K562 (cell line): ENCODE results near the gene KCTD6. TPM values are rescaled to one million over a fixed set of nuclear protein-coding genes. Genes with fewer than 3 reads are reported as not detected.

ENCODE experiments used
- ATAC-seq: fragments of 200-7000 bp; cut with Tn5 transposase; 3 replicates; pipeline ENCODE4 v1.9.1; 2020; ENCODE audit warnings: moderate library complexity
- BruUV-seq: library from RNA; stranded (reverse); fragments of 400-500 nt; replicated peaks from 2 replicates; lab custom pipeline; 2021; lab: Mats Ljungman, UMichigan
- CTCF ChIA-PET: fragments of 300-600 bp; formaldehyde crosslinking; extraction: SDS; loops from one replicate; lab custom pipeline; 2021; ENCODE audit warnings: low intra/inter-chr PET ratio; lab: Yijun Ruan, JAX
- POLR2A ChIA-PET: fragments of 300-600, 350-650 bp; sonication (Branson Sonifier 250); formaldehyde crosslinking; extraction: SDS; loops from one replicate; lab custom pipeline; 2021; ENCODE audit warnings: antibody characterized with exemption, inconsistent platforms; lab: Yijun Ruan, JAX
- DNase-seq, 4 experiments: peaks; one replicate each; pipeline versions ENCODE4 v3.0.0 to v3.0.0-alpha.2; 2011 to 2018; ENCODE audit warnings: low spot score in 3 of 4, mixed read lengths in 3 of 4; ENCODE audit errors: extremely low read depth in 1 of 4
- FAIRE-seq: peaks from 2 replicates; lab custom pipeline; 2011; peaks lifted over from hg19 to GRCh38; lab: Jason Lieb, UNC
- H2AFZ ChIP-seq: 2 replicates; pipeline ENCODE4 v1.6.0; 2011; ENCODE audit warnings: low read depth, low read length, control low read depth, inconsistent platforms
- H3K27ac ChIP-seq: fragments of 200-600 bp; 3 replicates; pipeline ENCODE4 v1.8.0; 2011; ENCODE audit warnings: low read depth, mild to moderate bottlenecking, control low read depth, inconsistent platforms, low read length, moderate library complexity, mixed read lengths; ENCODE audit errors: extremely low read depth
- H3K27me3 ChIP-seq, 2 experiments: fragments of 300-600 bp in 1 of 2; 2 replicates in 1 of 2; 3 replicates in 1 of 2; pipeline versions ENCODE4 v1.6.0 to v1.8.0; 2011; ENCODE audit warnings: inconsistent platforms in 2 of 2, low read length in 2 of 2, mild to moderate bottlenecking in 1 of 2, mixed read lengths in 1 of 2, moderate library complexity in 1 of 2; ENCODE audit not compliant: control insufficient read depth in 2 of 2, insufficient read depth in 2 of 2
- H3K36me3 ChIP-seq: fragments of 300-600 bp; 3 replicates; pipeline ENCODE4 v1.8.0; 2011; ENCODE audit warnings: mild to moderate bottlenecking, low read length, inconsistent platforms; ENCODE audit not compliant: control insufficient read depth, insufficient read depth
- H3K4me1 ChIP-seq, 2 experiments: fragments of 200-600 bp in 1 of 2; replicated peaks in 1 of 2; 2 replicates in 1 of 2; 3 replicates in 1 of 2; pipeline versions ENCODE4 v1.5.1 to v1.8.0; 2011; ENCODE audit warnings: inconsistent platforms in 2 of 2, low read length in 2 of 2, mild to moderate bottlenecking in 1 of 2, mixed read lengths in 1 of 2, moderate library complexity in 1 of 2; ENCODE audit not compliant: control insufficient read depth in 2 of 2, insufficient read depth in 2 of 2
- H3K4me2 ChIP-seq: 2 replicates; pipeline ENCODE4 v1.6.1; 2011; ENCODE audit warnings: low read length, control low read depth, inconsistent platforms, mixed read lengths; ENCODE audit not compliant: insufficient read depth
- H3K4me3 ChIP-seq: fragments of 200-600 bp; sonication (generic), shearing (Covaris generic); 2 replicates; pipeline ENCODE4 v1.5.1; 2016; ENCODE audit warnings: control low read depth, inconsistent platforms
- H3K79me2 ChIP-seq: fragments of 200-600 bp; 3 replicates; pipeline ENCODE4 v1.8.0; 2011; ENCODE audit warnings: low read length, inconsistent platforms; ENCODE audit not compliant: control insufficient read depth, insufficient read depth
- H3K9ac ChIP-seq, 2 experiments: 2 replicates each; pipeline versions ENCODE4 v1.6.0 to v1.6.1; 2011; ENCODE audit warnings: low read depth in 2 of 2, low read length in 2 of 2, control low read depth in 1 of 2, inconsistent platforms in 1 of 2, mild to moderate bottlenecking in 1 of 2, mixed read lengths in 1 of 2; ENCODE audit not compliant: insufficient read depth in 1 of 2
- H3K9me1 ChIP-seq: one replicate; pipeline ENCODE4 v1.6.0; 2011; ENCODE audit warnings: inconsistent platforms, mild to moderate bottlenecking, low read length, moderate library complexity; ENCODE audit not compliant: control insufficient read depth, insufficient read depth
- H3K9me3 ChIP-seq: replicated peaks from 2 replicates; pipeline ENCODE4 v1.5.1; 2011; ENCODE audit warnings: low read depth, low read length, inconsistent platforms; ENCODE audit not compliant: control insufficient read depth, insufficient read depth
- H4K20me1 ChIP-seq: replicated peaks from 2 replicates; pipeline ENCODE4 v1.6.1; 2011; ENCODE audit warnings: low read length, inconsistent platforms, mixed read lengths; ENCODE audit not compliant: control insufficient read depth, insufficient read depth
- BRF1 ChIP-seq: IDR thresholded peaks from 3 replicates; pipeline ENCODE4 v1.6.1; 2011; ENCODE audit warnings: borderline replicate concordance, mild to moderate bottlenecking; ENCODE audit not compliant: insufficient read length; ENCODE audit errors: extremely low read depth
- HNRNPUL1 ChIP-seq: fragments of 200-400 bp; formaldehyde crosslinking; IDR thresholded peaks from 2 replicates; pipeline ENCODE4 v1.6.1; 2017; ENCODE audit warnings: low read length
- HSF4 ChIP-seq: fragments of 250-450 bp; sonication (Bioruptor Pico); IDR thresholded peaks from 2 replicates; pipeline ENCODE4 v2.1.2; 2022; ENCODE audit warnings: mild to moderate bottlenecking, moderate library complexity, borderline replicate concordance
- MCM3 ChIP-seq: fragments of 450-650 bp; IDR thresholded peaks from 2 replicates; pipeline ENCODE4 v1.6.1; 2016
- NELFE ChIP-seq: IDR thresholded peaks from 2 replicates; pipeline ENCODE4 v1.6.1; 2011; ENCODE audit warnings: mild to moderate bottlenecking; ENCODE audit not compliant: insufficient read depth, insufficient read length
- TAF1 ChIP-seq: IDR thresholded peaks from 2 replicates; pipeline ENCODE4 v1.6.1; 2011; ENCODE audit warnings: mild to moderate bottlenecking, low read length, moderate library complexity; ENCODE audit not compliant: insufficient read depth, control insufficient read depth, severe bottlenecking; ENCODE audit errors: extremely low read depth
- ZBTB8A ChIP-seq: fragments of 450-650 bp; IDR thresholded peaks from 2 replicates; pipeline ENCODE4 v1.6.1; 2018; ENCODE audit warnings: mild to moderate bottlenecking, moderate library complexity; ENCODE audit not compliant: partially characterized antibody
- ZNF551 ChIP-seq: fragments of 250-450 bp; sonication (Bioruptor Pico); IDR thresholded peaks from 2 replicates; pipeline ENCODE4 v1.5.0; 2021; ENCODE audit warnings: mild to moderate bottlenecking, moderate library complexity
- WGBS: fragments of 100-300 bp; shearing (Covaris generic); methylation state at CpG from one replicate; pipeline ENCODE4 v1.1.6; 2016; ENCODE audit warnings: low coverage, mixed read lengths; ENCODE audit not compliant: insufficient coverage; ENCODE audit errors: missing lambda C conversion rate; 5-methylcytosine and 5-hydroxymethylcytosine counted together
- in situ Hi-C: fragments of 300-500 bp; cut with MboI; formaldehyde crosslinking; loops from 4 replicates; pipeline ENCODE4 v1.15.0; 2018; ENCODE audit warnings: inconsistent platforms, mixed read lengths
- intact Hi-C: fragments of 100-400 bp; cut with micrococcal nuclease; formaldehyde crosslinking; loops from 2 replicates; pipeline ENCODE4 v1.14.2; 2022
- polyA plus RNA-seq, 8 experiments: library from polyadenylated mRNA; depleted of rRNA in 4 of 8; stranded (reverse) in 5 of 8; unstranded in 3 of 8; fragments of >200 nt; fragmentation: Nextera tagmentation in 2 of 8; fragmentation: Illumina TruSeq in 1 of 8; extraction: Ambion mirVana in 2 of 8; extraction: Trizol in 1 of 8; gene quantifications; 2 replicates each; pipeline versions ENCODE4 v1.2.1 to v1.2.3, GENCODE V29; 2011 to 2014; ENCODE audit warnings: inconsistent platforms in 1 of 8, missing spikeins in 1 of 8
- total RNA-seq, 7 experiments: library from RNA; depleted of rRNA in 6 of 7; stranded (reverse); fragments of >200 nt in 6 of 7; fragmentation: Illumina TruSeq in 2 of 7; extraction: Trizol in 2 of 7; gene quantifications; 2 replicates each; pipeline versions ENCODE4 v1.2.1 to v1.2.3, GENCODE V29; 2011 to 2021; ENCODE audit warnings: low replicate concordance in 1 of 7
- TF ChIP-seq, protein P1 (sequence below): IDR thresholded peaks from 2 replicates; pipeline ENCODE4 v1.6.1; 2011; ENCODE audit not compliant: insufficient read length; ENCODE audit errors: extremely low read depth
- TF ChIP-seq, protein P2 (sequence below): IDR thresholded peaks from 3 replicates; pipeline ENCODE4 v1.6.1; 2011; ENCODE audit warnings: borderline replicate concordance, mild to moderate bottlenecking; ENCODE audit not compliant: insufficient read length, insufficient read depth
- TF ChIP-seq, protein P3 (sequence below): fragments of 250-450 bp; sonication (Bioruptor Pico); IDR thresholded peaks from 2 replicates; pipeline ENCODE4 v1.8.0; 2021; ENCODE audit warnings: moderate library complexity, mild to moderate bottlenecking, inconsistent platforms
- TF ChIP-seq, protein P4 (sequence below): sonication (generic); formaldehyde crosslinking; IDR thresholded peaks from 2 replicates; pipeline ENCODE4 v1.8.1; 2023; ENCODE audit warnings: mild to moderate bottlenecking, missing genetic modification reagents
- TF ChIP-seq, protein P5 (sequence below): fragments of 250-450 bp; sonication (Bioruptor Pico); IDR thresholded peaks from 2 replicates; pipeline ENCODE4 v1.5.0; 2021; ENCODE audit warnings: mild to moderate bottlenecking, borderline replicate concordance
- TF ChIP-seq, protein P6 (sequence below): fragments of 450-650 bp; conservative IDR thresholded peaks from 2 replicates; pipeline ENCODE4 v1.6.1; 2016; ENCODE audit warnings: missing genetic modification characterization, low read depth, mild to moderate bottlenecking, missing compliant biosample characterization, moderate library complexity

KCTD6 gene
- total and polyA plus RNA-seq, 9 of the 15 experiments (the other 6 are each of a cell fraction or from before 2014, with no cell fraction given), result 2.1 to 5.9 (median 4.5) TPM

DNA sequence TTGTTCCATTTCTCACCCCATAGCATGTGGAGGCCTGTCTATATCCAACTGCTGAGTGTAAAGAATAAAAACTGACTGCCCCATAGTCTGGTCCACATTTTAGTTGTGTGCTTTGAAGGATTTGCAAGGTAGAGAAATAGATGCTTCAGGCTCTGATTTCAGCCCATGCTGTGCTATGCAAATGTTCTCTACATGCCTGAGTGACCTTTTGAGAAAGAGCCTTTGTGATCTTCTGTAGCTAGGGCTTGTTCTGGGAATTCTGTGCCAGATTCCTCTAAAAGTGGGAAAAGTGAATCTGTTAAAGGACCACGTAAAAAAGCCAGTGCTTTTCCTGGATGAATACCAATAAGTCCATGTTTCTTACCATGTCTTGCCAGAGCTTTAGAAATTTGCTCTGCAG is 5.2 kb downstream of the KCTD6 start:
- H3K4me2 ChIP-seq, result no peak overlapping the region
- ATAC-seq, result no peak
- H3K9ac ChIP-seq, result no peak overlapping the region
- no peaks in the 10 kb centered on the region for H3K27me3 ChIP-seq
- no peak overlapping the region for H3K4me3 ChIP-seq
- no peak overlapping the region for H2AFZ ChIP-seq
- H3K9me3 ChIP-seq, result no peaks in the 10 kb centered on the region
- no peaks in the 10 kb centered on the region for H3K36me3 ChIP-seq
- 33% methylated on average over 1 of the region's 1 CpG for WGBS
- ChIA-PET CTCF (no interaction called here), POLR2A (no interaction called here)
- H3K79me2 ChIP-seq, result peaks cover 17% of the 10 kb centered on the region; the same call in 2 of the 3 replicates
- DNase-seq, result no peak
- no peak overlapping the region for H3K27ac ChIP-seq
- H3K9me1 ChIP-seq, result no peaks in the 10 kb centered on the region
- H3K4me1 ChIP-seq, result peaks cover 6 to 8% of the 10 kb centered on the region in 2 experiments; a peak in 3 of 5 replicates
- intact Hi-C loops (no loop called here), in situ Hi-C loops (no loop called here)
- no peak for FAIRE-seq
- no peaks in the 10 kb centered on the region for H4K20me1 ChIP-seq
- no TSS peak for BruUV-seq
- no peak for TF ChIP-seq TAF1
- TF ChIP-seq, protein P1, sequence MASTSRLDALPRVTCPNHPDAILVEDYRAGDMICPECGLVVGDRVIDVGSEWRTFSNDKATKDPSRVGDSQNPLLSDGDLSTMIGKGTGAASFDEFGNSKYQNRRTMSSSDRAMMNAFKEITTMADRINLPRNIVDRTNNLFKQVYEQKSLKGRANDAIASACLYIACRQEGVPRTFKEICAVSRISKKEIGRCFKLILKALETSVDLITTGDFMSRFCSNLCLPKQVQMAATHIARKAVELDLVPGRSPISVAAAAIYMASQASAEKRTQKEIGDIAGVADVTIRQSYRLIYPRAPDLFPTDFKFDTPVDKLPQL, result no peak
- TF ChIP-seq, protein P2, sequence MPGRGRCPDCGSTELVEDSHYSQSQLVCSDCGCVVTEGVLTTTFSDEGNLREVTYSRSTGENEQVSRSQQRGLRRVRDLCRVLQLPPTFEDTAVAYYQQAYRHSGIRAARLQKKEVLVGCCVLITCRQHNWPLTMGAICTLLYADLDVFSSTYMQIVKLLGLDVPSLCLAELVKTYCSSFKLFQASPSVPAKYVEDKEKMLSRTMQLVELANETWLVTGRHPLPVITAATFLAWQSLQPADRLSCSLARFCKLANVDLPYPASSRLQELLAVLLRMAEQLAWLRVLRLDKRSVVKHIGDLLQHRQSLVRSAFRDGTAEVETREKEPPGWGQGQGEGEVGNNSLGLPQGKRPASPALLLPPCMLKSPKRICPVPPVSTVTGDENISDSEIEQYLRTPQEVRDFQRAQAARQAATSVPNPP, result no peak
- TF ChIP-seq BRF1, result no peak
- no peak for TF ChIP-seq HSF4 (CRISPR knock-in tag)
- no peak for TF ChIP-seq ZNF551 (CRISPR knock-in tag)
- no peak for TF ChIP-seq ZBTB8A
- no peak for TF ChIP-seq MCM3
- TF ChIP-seq, protein P3, sequence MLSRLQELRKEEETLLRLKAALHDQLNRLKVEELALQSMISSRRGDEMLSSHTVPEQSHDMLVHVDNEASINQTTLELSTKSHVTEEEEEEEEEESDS (CRISPR knock-in tag), result no peak
- TF ChIP-seq, protein P4, sequence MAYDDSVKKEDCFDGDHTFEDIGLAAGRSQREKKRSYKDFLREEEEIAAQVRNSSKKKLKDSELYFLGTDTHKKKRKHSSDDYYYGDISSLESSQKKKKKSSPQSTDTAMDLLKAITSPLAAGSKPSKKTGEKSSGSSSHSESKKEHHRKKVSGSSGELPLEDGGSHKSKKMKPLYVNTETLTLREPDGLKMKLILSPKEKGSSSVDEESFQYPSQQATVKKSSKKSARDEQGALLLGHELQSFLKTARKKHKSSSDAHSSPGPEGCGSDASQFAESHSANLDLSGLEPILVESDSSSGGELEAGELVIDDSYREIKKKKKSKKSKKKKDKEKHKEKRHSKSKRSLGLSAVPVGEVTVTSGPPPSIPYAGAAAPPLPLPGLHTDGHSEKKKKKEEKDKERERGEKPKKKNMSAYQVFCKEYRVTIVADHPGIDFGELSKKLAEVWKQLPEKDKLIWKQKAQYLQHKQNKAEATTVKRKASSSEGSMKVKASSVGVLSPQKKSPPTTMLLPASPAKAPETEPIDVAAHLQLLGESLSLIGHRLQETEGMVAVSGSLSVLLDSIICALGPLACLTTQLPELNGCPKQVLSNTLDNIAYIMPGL (CRISPR knock-in tag), result no peak
- TF ChIP-seq, protein P5, sequence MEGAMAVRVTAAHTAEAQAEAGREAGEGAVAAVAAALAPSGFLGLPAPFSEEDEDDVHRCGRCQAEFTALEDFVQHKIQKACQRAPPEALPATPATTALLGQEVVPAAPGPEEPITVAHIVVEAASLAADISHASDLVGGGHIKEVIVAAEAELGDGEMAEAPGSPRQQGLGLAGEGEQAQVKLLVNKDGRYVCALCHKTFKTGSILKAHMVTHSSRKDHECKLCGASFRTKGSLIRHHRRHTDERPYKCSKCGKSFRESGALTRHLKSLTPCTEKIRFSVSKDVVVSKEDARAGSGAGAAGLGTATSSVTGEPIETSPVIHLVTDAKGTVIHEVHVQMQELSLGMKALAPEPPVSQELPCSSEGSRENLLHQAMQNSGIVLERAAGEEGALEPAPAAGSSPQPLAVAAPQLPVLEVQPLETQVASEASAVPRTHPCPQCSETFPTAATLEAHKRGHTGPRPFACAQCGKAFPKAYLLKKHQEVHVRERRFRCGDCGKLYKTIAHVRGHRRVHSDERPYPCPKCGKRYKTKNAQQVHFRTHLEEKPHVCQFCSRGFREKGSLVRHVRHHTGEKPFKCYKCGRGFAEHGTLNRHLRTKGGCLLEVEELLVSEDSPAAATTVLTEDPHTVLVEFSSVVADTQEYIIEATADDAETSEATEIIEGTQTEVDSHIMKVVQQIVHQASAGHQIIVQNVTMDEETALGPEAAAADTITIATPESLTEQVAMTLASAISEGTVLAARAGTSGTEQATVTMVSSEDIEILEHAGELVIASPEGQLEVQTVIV (CRISPR knock-in tag), result no peak
- no peak for TF ChIP-seq NELFE
- no peak for TF ChIP-seq HNRNPUL1
- TF ChIP-seq, protein P6, sequence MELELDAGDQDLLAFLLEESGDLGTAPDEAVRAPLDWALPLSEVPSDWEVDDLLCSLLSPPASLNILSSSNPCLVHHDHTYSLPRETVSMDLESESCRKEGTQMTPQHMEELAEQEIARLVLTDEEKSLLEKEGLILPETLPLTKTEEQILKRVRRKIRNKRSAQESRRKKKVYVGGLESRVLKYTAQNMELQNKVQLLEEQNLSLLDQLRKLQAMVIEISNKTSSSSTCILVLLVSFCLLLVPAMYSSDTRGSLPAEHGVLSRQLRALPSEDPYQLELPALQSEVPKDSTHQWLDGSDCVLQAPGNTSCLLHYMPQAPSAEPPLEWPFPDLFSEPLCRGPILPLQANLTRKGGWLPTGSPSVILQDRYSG (tag), result no peak
